Measurements from ENCODE around the gene FOXL2.

GRCh38 chr3:138945709-138946662 is 951 bp downstream of the FOXL2 start:
- TF ChIP-seq ZSCAN22 (CRISPR knock-in tag; IDR thresholded peaks at IDR 0.05) (no peak), ZFP41 (CRISPR knock-in tag; IDR thresholded peaks at IDR 0.05; ENCODE audit: borderline replicate concordance) (no peak), ATF7 (IDR thresholded peaks at IDR 0.05) (no peak), ATF7 (CRISPR knock-in tag; IDR thresholded peaks at IDR 0.05) (no peak), RAD51 (IDR thresholded peaks at IDR 0.05; ENCODE audit: borderline replicate concordance) (no peak), MAZ (IDR thresholded peaks at IDR 0.05; ENCODE audit: borderline replicate concordance, low read depth, low read length) (no peak), MAZ (CRISPR knock-in tag; IDR thresholded peaks at IDR 0.05; ENCODE audit: low read depth) (no peak), POLR2A (IDR thresholded peaks at IDR 0.05; ENCODE audit: insufficient read depth in 1 of 2, low read depth in 2 of 2, low read length in 2 of 2) (no peak), SP1 (IDR thresholded peaks at IDR 0.05) (no peak), SP1 (CRISPR knock-in tag; IDR thresholded peaks at IDR 0.05) (no peak), POLR2AphosphoS5 (IDR thresholded peaks at IDR 0.05; ENCODE audit: low read depth, low read length) (no peak), RCOR2 (CRISPR knock-in tag; IDR thresholded peaks at IDR 0.05) (no peak), CTCF (CRISPR knock-in tag; IDR thresholded peaks at IDR 0.05) (no peak)
